ACHN (cell line): Measurements from ENCODE around the gene TPSG1.

ENCODE experiments used
- DNase-seq: peaks from one replicate; pipeline ENCODE4 v3.0.0-alpha.2; 2015
- in situ Hi-C: cut with HindIII; loops from 2 replicates; pipeline ENCODE4 v1.10.0; 2017; ENCODE audit warnings: low sequenced_read_pairs, low pct_ligation_motif_present, low pct_unique_long_range_greater_than_20kb

Gene TPSG1

DNA sequence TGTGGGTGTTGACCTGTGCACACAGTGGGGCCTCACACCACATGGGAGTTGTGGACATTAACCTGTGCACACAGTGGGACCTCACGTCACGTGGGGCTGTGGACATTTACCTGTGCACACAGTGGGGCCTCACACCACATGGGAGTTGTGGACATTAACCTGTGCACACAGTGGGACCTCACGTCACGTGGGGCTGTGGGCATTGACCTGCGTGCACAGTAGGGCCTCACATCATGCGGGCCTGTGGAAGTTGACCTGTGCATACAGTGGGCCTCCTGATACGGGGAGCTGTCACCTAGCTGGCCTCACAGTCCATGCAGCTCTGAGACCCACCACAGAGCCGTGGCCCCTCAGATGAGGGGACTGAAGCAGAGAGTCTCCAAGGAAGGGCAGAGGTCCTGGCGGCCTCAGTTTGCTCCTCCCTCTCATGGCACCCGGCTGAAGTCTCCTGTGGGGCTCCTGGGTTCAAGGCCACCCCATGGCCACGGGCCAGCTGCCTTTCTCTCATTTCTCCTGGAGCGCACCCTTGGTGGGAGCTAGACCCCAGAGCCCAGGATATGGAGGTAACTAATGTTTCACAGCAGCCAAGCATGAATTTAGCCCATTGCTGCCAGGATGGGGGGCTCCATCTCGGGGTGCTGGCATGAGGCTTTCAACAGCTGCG is 51.1 kb downstream of the TPSG1 start:
- no peak for DNase-seq
- in situ Hi-C loops, result no loop called here

DNA sequence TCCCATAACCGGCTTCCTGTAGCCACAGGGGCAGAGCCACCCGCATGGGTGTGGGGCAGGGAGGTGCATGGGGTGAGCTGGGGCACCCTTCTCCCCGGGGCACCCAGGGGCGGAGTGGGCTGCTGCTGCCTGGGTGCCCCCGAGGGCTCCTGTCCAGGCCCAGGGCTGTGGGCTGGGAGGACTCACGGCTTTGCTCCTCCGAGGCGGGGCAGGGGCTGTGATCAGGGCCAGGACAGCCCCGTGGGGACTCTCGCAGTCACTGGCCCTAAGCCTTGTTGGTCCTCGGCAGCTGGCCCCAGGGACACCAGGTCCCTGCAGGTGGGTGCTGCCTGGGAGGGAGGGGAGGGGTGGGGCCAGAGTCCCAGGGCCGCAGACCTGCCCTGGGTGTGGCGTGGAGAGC is 52.4 kb downstream of the TPSG1 start:
- DNase-seq, result no peak
- in situ Hi-C loops, result no loop called here

DNA sequence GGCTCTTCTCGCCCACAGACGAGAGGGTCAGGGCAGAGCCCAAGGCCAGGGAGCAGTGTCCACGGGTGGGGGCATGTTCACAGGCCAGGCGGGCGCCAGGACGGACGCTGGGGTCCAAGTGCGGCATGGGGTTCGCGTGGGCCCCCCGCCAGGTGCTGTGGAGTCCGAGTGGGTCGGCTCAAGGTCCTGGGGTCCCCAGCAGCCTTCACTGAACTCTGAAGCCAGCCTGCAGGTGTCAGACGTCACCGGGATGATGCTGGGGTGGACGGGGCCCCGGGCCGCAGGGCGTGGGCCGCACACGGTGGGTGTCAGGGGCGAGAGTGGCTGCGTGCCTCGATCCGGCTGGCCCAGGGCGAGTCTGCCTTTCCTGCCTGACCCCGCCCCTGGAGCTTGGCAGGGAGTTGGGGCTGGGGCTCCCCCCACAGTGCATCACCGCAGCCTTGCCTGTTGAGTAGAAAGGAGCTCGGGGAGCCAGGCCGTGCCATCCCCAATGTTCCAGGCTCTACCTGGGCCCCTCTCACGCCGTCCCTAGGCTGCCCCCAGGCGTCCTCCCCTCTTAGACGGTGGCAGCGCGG is 53.1 kb downstream of the TPSG1 start:
- no peak for DNase-seq
- in situ Hi-C loops, result no loop called here
